Measurements from ENCODE around the gene PLPP1. TPM values are rescaled to one million over a fixed set of nuclear protein-coding genes. Genes with fewer than 3 reads are reported as not detected.

PLPP1 gene
- polyA plus RNA-seq, 3 donors: 0.87 to 1.5 (median 0.98) TPM

DNA sequence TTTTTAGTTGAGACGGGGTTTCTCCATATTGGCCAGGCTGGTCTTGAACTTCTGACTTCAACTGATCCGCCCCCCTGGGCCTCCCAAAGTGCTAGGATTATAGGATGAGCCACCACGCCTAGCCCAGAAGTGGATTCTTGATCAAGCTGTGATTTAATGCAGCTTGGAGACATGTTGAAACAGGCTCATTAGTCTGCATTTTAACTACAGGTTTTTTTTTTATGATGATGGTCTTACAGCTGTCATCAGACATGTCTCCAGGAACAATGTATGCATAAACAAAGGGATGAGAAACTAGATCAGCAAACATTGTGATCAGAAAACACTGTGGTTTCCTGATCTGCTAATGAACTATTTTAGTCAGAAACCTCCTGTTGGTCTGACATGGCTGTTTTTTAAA lies 30.0 kb upstream of the PLPP1 start:
- Mint-ChIP-seq H3K36me3 (no peaks in the 10 kb centered on the region), H3K27me3 (ENCODE audit: low read depth in 3 of 3) (peaks cover 0 to 3% (median 1%) of the 10 kb centered on the region in 3 donors), H3K4me1 (no peaks in the 10 kb centered on the region), H3K4me3 (no peak overlapping the region), H3K27ac (no peak overlapping the region), H3K9me3 (peaks cover 0 to 7% (median 0%) of the 10 kb centered on the region in 7 donors)
- H3K9me3 ChIP-seq (replicated peaks in 1 of 2; ENCODE audit: control insufficient read depth in 1 of 2, insufficient read depth in 1 of 2, low read length in 2 of 2): no peaks in the 10 kb centered on the region
- no peak overlapping the region for H3K4me3 ChIP-seq (replicated peaks in 1 of 3; ENCODE audit: low read depth in 2 of 3, low read length in 3 of 3)
- H2AFZ ChIP-seq (ENCODE audit: insufficient read depth, low read depth, low read length, poor library complexity, severe bottlenecking): no peak overlapping the region
- H3K36me3 ChIP-seq (replicated peaks in 1 of 2; ENCODE audit: control insufficient read depth in 1 of 2, insufficient read depth in 2 of 2, low read length in 2 of 2): no peaks in the 10 kb centered on the region
- no peaks in the 10 kb centered on the region for H4K20me1 ChIP-seq (ENCODE audit: insufficient read depth, low read length)
- H3K4me2 ChIP-seq (replicated peaks; ENCODE audit: extremely low read depth, low read length, poor library complexity, severe bottlenecking): no peak overlapping the region
- intact Hi-C loops (cut with micrococcal nuclease): no loop called here
- 96% methylated on average over 3 of the region's 3 CpGs for WGBS (ENCODE audit: insufficient coverage)
- TF ChIP-seq, protein P1, sequence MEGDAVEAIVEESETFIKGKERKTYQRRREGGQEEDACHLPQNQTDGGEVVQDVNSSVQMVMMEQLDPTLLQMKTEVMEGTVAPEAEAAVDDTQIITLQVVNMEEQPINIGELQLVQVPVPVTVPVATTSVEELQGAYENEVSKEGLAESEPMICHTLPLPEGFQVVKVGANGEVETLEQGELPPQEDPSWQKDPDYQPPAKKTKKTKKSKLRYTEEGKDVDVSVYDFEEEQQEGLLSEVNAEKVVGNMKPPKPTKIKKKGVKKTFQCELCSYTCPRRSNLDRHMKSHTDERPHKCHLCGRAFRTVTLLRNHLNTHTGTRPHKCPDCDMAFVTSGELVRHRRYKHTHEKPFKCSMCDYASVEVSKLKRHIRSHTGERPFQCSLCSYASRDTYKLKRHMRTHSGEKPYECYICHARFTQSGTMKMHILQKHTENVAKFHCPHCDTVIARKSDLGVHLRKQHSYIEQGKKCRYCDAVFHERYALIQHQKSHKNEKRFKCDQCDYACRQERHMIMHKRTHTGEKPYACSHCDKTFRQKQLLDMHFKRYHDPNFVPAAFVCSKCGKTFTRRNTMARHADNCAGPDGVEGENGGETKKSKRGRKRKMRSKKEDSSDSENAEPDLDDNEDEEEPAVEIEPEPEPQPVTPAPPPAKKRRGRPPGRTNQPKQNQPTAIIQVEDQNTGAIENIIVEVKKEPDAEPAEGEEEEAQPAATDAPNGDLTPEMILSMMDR (IDR thresholded peaks at IDR 0.05): no peak
- no peaks in the 10 kb centered on the region for H3K4me1 ChIP-seq (ENCODE audit: control insufficient read depth in 1 of 2, insufficient read depth in 2 of 2, low read length in 2 of 2)
- no peak overlapping the region for H3K27ac ChIP-seq (ENCODE audit: low read depth in 1 of 2, low read length in 2 of 2)
- H3K27me3 ChIP-seq (ENCODE audit: control insufficient read depth in 2 of 2, insufficient read depth in 2 of 2, low read length in 2 of 2): no peaks in the 10 kb centered on the region
- DNase-seq: no peak
- H3K9ac ChIP-seq (ENCODE audit: insufficient read depth, low read length, poor library complexity, severe bottlenecking): no peak overlapping the region
- no peaks in the 10 kb centered on the region for H3K79me2 ChIP-seq (ENCODE audit: insufficient read depth, low read length)

DNA sequence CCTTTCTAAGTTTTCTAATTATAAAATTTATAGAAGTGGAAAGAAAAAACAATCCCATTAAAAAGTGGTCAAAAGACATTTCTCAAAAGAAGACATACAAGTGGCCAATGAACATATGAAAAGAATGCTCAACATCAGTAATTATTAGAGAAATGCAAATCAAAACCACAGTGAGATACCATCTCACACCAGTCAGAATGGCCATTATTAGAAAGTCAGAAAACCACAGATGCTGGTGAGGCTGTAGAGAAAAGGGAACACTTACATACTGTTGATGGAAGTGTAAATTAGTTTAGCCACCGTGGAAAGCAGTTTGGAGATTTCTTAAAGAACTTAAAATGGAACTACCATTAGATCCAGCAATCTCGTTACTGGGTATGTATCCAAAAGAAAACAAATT lies 23.7 kb upstream of the PLPP1 start:
- Histone ChIP-seq H3K9ac (ENCODE audit: insufficient read depth, low read length, poor library complexity, severe bottlenecking) (no peak overlapping the region), H4K20me1 (ENCODE audit: insufficient read depth, low read length) (no peaks in the 10 kb centered on the region), H3K36me3 (replicated peaks in 1 of 2; ENCODE audit: control insufficient read depth in 1 of 2, insufficient read depth in 2 of 2, low read length in 2 of 2) (no peaks in the 10 kb centered on the region), H3K79me2 (ENCODE audit: insufficient read depth, low read length) (no peaks in the 10 kb centered on the region), H3K9me3 (replicated peaks in 1 of 2; ENCODE audit: control insufficient read depth in 1 of 2, insufficient read depth in 1 of 2, low read length in 2 of 2) (no peaks in the 10 kb centered on the region), H3K4me3 (replicated peaks in 1 of 3; ENCODE audit: low read depth in 2 of 3, low read length in 3 of 3) (no peak overlapping the region), H2AFZ (ENCODE audit: insufficient read depth, low read depth, low read length, poor library complexity, severe bottlenecking) (no peak overlapping the region), H3K4me2 (replicated peaks; ENCODE audit: extremely low read depth, low read length, poor library complexity, severe bottlenecking) (no peak overlapping the region), H3K27ac (ENCODE audit: low read depth in 1 of 2, low read length in 2 of 2) (no peak overlapping the region), H3K27me3 (ENCODE audit: control insufficient read depth in 2 of 2, insufficient read depth in 2 of 2, low read length in 2 of 2) (no peaks in the 10 kb centered on the region), H3K4me1 (ENCODE audit: control insufficient read depth in 1 of 2, insufficient read depth in 2 of 2, low read length in 2 of 2) (no peaks in the 10 kb centered on the region)
- peaks cover 0 to 4% (median 1%) of the 10 kb centered on the region in 3 donors for H3K27me3 Mint-ChIP-seq (ENCODE audit: low read depth in 3 of 3)
- intact Hi-C loops (cut with micrococcal nuclease): no loop called here
- no peaks in the 10 kb centered on the region for H3K4me1 Mint-ChIP-seq
- no peak overlapping the region for H3K4me3 Mint-ChIP-seq
- WGBS (ENCODE audit: insufficient coverage): no CpG with 5 or more reads among the region's 2 CpGs
- TF ChIP-seq, protein P1 (IDR thresholded peaks at IDR 0.05): no peak
- H3K36me3 Mint-ChIP-seq: no peaks in the 10 kb centered on the region
- DNase-seq: no peak
- peaks cover 0 to 4% (median 0%) of the 10 kb centered on the region in 7 donors for H3K9me3 Mint-ChIP-seq
- H3K27ac Mint-ChIP-seq: no peak overlapping the region
